ENCODE measurements around the gene CAMKMT.

CAMKMT gene

GRCh38 chr2:44780406-44780805 is 418.7 kb downstream of the CAMKMT start:
- Mint-ChIP-seq H3K4me3 (no peak overlapping the region), H3K9me3 (no peaks in the 10 kb centered on the region), H3K36me3 (ENCODE audit: insufficient read depth) (no peaks in the 10 kb centered on the region), H3K27me3 (no peaks in the 10 kb centered on the region), H3K4me1 (no peaks in the 10 kb centered on the region), H3K27ac (ENCODE audit: low read depth) (no peak overlapping the region)
- no peak for ATAC-seq (replicated peaks; ENCODE audit: extremely low read depth, poor library complexity, severe bottlenecking)
- DNase-seq (ENCODE audit: low spot score in 2 of 2): no peak

GRCh38 chr2:44785433-44785832 is 423.7 kb downstream of the CAMKMT start:
- Mint-ChIP-seq H3K4me1 (no peaks in the 10 kb centered on the region), H3K27me3 (no peaks in the 10 kb centered on the region), H3K27ac (ENCODE audit: low read depth) (no peak overlapping the region), H3K9me3 (no peaks in the 10 kb centered on the region), H3K36me3 (ENCODE audit: insufficient read depth) (no peaks in the 10 kb centered on the region), H3K4me3 (no peak overlapping the region)
- ATAC-seq (replicated peaks; ENCODE audit: extremely low read depth, poor library complexity, severe bottlenecking) (no peak), DNase-seq (ENCODE audit: low spot score in 2 of 2) (no peak)

DNA sequence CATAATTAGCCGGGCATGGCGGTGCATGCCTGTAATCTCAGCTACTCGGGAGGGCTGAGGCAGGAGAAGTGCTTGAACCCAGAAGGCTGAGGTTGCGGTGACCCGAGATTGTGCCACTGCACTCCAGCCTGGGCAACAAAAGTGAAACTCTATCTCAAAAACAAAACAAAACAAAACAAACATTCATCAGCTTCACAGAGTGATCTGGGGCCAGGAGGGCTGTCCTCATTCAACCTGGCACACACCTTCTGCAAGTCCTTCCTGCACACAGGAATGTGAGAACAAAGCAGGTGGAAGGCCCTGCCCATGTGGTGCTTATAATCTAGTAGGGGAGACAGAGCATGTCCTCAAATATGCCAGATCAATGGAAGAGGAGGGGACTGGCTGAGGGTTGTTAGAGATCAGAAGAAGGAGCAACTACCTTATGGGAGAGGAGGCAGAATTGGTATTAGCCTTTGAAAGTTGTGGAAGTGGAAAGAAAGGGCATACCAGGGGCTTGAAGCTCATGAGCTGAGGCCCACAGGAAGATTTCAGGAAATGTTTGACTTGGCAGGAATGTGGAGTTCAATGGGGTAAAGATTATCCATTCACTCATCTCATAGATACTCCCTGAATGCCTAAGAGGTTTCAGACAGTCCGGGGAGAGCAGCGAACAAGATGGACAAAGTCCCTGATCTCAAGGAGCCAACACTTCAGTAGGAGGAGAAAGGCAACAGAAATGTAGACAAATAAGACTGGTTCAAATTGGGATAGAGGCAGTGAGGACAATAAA is 424.5 kb downstream of the CAMKMT start:
- H3K36me3 Mint-ChIP-seq (ENCODE audit: insufficient read depth): no peaks in the 10 kb centered on the region
- H3K27me3 Mint-ChIP-seq: peaks cover 2% of the 10 kb centered on the region
- H3K27ac Mint-ChIP-seq (ENCODE audit: low read depth): no peak overlapping the region
- H3K4me1 Mint-ChIP-seq: no peaks in the 10 kb centered on the region
- DNase-seq (ENCODE audit: low spot score in 2 of 2): no peak
- ATAC-seq (replicated peaks; ENCODE audit: extremely low read depth, poor library complexity, severe bottlenecking): no peak
- H3K9me3 Mint-ChIP-seq: no peaks in the 10 kb centered on the region
- no peak overlapping the region for H3K4me3 Mint-ChIP-seq

GRCh38 chr2:44786817-44787214 is 425.1 kb downstream of the CAMKMT start:
- H3K4me3 Mint-ChIP-seq: no peak overlapping the region
- DNase-seq (ENCODE audit: low spot score in 2 of 2) (no peak), ATAC-seq (replicated peaks; ENCODE audit: extremely low read depth, poor library complexity, severe bottlenecking) (no peak)
- no peaks in the 10 kb centered on the region for H3K36me3 Mint-ChIP-seq (ENCODE audit: insufficient read depth)
- H3K27ac Mint-ChIP-seq (ENCODE audit: low read depth): no peak overlapping the region
- H3K4me1 Mint-ChIP-seq: no peaks in the 10 kb centered on the region
- H3K27me3 Mint-ChIP-seq: peaks cover 8% of the 10 kb centered on the region
- H3K9me3 Mint-ChIP-seq: no peaks in the 10 kb centered on the region

DNA sequence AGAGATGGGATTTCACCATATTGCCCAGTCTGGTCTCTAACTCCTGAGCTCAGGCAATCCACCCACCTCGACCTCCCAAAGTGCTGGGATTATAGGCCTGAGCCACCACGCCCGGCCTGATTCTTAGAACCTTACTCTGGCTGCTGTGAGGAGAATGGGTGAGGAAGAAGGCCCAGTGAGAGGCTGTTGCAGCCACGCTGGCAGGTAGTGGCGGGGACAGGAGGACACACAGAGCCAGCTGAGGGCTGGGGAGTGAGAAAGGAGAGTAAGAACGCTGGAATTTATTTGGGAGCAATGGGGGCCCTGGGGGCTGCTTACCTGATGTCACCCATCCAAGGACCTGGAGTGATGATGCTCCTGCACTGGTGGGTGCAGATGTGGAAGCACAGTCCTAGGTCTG is 425.9 kb downstream of the CAMKMT start:
- peaks cover 15% of the 10 kb centered on the region for H3K27me3 Mint-ChIP-seq
- no peaks in the 10 kb centered on the region for H3K36me3 Mint-ChIP-seq (ENCODE audit: insufficient read depth)
- no peaks in the 10 kb centered on the region for H3K9me3 Mint-ChIP-seq
- DNase-seq (ENCODE audit: low spot score in 2 of 2) (no peak), ATAC-seq (replicated peaks; ENCODE audit: extremely low read depth, poor library complexity, severe bottlenecking) (no peak)
- no peaks in the 10 kb centered on the region for H3K4me1 Mint-ChIP-seq
- H3K4me3 Mint-ChIP-seq: no peak overlapping the region
- no peak overlapping the region for H3K27ac Mint-ChIP-seq (ENCODE audit: low read depth)

GRCh38 chr2:44789446-44789845 is 427.7 kb downstream of the CAMKMT start:
- Mint-ChIP-seq H3K27me3 (peaks cover 26% of the 10 kb centered on the region), H3K4me1 (no peaks in the 10 kb centered on the region), H3K27ac (ENCODE audit: low read depth) (no peak overlapping the region), H3K36me3 (ENCODE audit: insufficient read depth) (no peaks in the 10 kb centered on the region), H3K4me3 (no peak overlapping the region), H3K9me3 (no peaks in the 10 kb centered on the region)
- ATAC-seq (replicated peaks; ENCODE audit: extremely low read depth, poor library complexity, severe bottlenecking): no peak
- no peak for DNase-seq (ENCODE audit: low spot score in 2 of 2)

DNA sequence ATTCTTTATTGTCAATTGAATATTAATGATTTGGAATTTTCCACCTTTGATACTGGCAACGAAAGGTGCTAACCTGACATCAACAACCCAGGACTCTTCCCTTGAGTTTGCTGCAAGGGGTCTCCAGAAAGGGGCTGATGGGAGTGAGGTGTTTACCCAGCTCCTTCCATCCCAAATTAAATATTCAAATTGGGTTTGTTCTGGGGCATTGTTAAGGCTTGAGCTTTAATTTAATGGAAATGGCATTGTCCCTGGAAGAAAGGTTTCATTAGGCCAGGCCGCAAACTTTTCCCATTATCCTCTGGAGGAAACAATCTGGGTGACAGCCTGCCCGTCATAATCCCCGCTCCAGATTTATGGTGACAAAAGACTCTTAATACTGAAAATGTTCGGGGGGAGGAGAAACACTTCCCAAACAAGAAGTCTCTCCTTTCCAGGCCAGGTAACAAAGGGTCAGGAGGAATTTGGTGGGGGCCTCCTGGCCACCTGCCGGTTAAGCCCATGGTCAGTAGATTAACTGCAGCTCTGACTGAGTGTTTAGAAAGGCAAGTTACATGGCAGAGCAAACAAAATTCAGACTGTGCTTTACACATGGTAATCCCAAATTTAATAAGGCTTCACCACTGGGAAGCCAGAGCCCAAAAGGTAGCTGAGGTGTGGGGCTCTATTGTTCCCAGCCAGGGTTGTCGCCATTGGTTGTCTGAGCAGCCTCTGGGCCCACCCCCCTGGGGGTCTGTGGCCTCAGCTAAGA is 428.4 kb downstream of the CAMKMT start:
- no peak for DNase-seq (ENCODE audit: low spot score in 2 of 2)
- Mint-ChIP-seq H3K4me1 (no peaks in the 10 kb centered on the region), H3K27me3 (peaks cover 26% of the 10 kb centered on the region), H3K9me3 (no peaks in the 10 kb centered on the region), H3K36me3 (ENCODE audit: insufficient read depth) (no peaks in the 10 kb centered on the region), H3K4me3 (no peak overlapping the region), H3K27ac (ENCODE audit: low read depth) (no peak overlapping the region)
- ATAC-seq (replicated peaks; ENCODE audit: extremely low read depth, poor library complexity, severe bottlenecking): no peak

DNA sequence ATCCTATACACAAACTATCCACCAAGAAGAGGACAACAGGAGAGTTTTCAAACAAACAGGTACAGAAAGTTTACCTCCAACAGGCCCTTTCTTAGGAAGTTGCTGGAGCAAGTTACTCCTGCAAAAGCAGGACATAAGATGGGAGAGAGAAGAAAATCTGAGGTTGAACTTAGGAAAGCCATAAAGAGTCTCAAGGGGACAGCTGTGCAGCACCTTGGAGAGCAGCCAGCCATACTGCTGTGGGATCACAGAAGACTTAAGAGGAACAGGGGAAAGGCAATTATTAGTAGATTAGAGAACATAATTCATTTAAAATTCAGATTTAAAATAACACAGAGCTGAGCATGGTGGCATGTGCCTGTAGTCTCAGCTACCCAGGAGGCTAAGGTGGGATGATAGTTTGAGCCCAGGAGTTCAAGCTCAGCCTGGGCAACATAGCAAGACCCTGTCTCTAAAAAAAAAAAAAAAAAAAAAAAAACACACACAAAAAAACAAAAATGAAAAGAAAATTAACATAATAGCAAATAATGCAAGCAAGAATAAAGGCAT is 431.6 kb downstream of the CAMKMT start:
- no peaks in the 10 kb centered on the region for H3K9me3 Mint-ChIP-seq
- no peaks in the 10 kb centered on the region for H3K4me1 Mint-ChIP-seq
- H3K36me3 Mint-ChIP-seq (ENCODE audit: insufficient read depth): no peaks in the 10 kb centered on the region
- H3K27me3 Mint-ChIP-seq: peaks cover 44% of the 10 kb centered on the region
- ATAC-seq (replicated peaks; ENCODE audit: extremely low read depth, poor library complexity, severe bottlenecking) (no peak), DNase-seq (ENCODE audit: low spot score in 2 of 2) (no peak)
- no peak overlapping the region for H3K27ac Mint-ChIP-seq (ENCODE audit: low read depth)
- H3K4me3 Mint-ChIP-seq: no peak overlapping the region

GRCh38 chr2:44796771-44797170 is 435.0 kb downstream of the CAMKMT start:
- DNase-seq (ENCODE audit: low spot score in 2 of 2) (no peak), ATAC-seq (replicated peaks; ENCODE audit: extremely low read depth, poor library complexity, severe bottlenecking) (no peak)
- no peaks in the 10 kb centered on the region for H3K36me3 Mint-ChIP-seq (ENCODE audit: insufficient read depth)
- H3K9me3 Mint-ChIP-seq: no peaks in the 10 kb centered on the region
- H3K27me3 Mint-ChIP-seq: peaks cover 68% of the 10 kb centered on the region
- H3K4me3 Mint-ChIP-seq: no peak overlapping the region
- H3K4me1 Mint-ChIP-seq: no peaks in the 10 kb centered on the region
- no peak overlapping the region for H3K27ac Mint-ChIP-seq (ENCODE audit: low read depth)

GRCh38 chr2:44798139-44798659 is 436.5 kb downstream of the CAMKMT start:
- Mint-ChIP-seq H3K36me3 (ENCODE audit: insufficient read depth) (no peaks in the 10 kb centered on the region), H3K4me1 (no peaks in the 10 kb centered on the region), H3K27me3 (peaks cover 64% of the 10 kb centered on the region), H3K4me3 (no peak overlapping the region), H3K9me3 (no peaks in the 10 kb centered on the region), H3K27ac (ENCODE audit: low read depth) (peak overlapping the region; percentile 27)
- DNase-seq (ENCODE audit: low spot score in 2 of 2): no peak
- ATAC-seq (replicated peaks; ENCODE audit: extremely low read depth, poor library complexity, severe bottlenecking): no peak

DNA sequence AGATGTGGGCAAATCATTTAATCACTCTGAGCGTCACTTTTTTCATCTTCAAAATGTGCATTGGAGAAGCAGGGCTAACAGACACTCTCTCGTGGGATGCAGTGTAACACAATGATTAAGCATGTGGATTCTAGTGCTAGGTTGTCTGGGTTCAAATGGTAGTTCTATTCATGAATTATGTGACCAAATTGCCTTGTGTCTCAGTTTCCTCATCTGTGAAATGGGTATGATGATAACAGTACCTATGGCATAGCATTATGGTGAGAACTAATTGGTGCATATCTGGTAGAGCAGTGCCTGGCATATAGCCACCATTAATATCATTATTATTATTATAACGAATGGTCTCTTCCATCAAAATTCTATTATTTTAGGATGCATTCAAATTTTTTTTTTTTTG is 437.4 kb downstream of the CAMKMT start:
- H3K4me3 Mint-ChIP-seq: no peak overlapping the region
- no peaks in the 10 kb centered on the region for H3K36me3 Mint-ChIP-seq (ENCODE audit: insufficient read depth)
- peaks cover 67% of the 10 kb centered on the region for H3K27me3 Mint-ChIP-seq
- DNase-seq (ENCODE audit: low spot score in 2 of 2): no peak
- no peak overlapping the region for H3K27ac Mint-ChIP-seq (ENCODE audit: low read depth)
- H3K4me1 Mint-ChIP-seq: no peaks in the 10 kb centered on the region
- no peak for ATAC-seq (replicated peaks; ENCODE audit: extremely low read depth, poor library complexity, severe bottlenecking)
- H3K9me3 Mint-ChIP-seq: no peaks in the 10 kb centered on the region

- Mint-ChIP-seq H3K36me3 (ENCODE audit: insufficient read depth) (no peaks in the 10 kb centered on the region), H3K9me3 (no peaks in the 10 kb centered on the region), H3K4me1 (no peaks in the 10 kb centered on the region), H3K27me3 (peaks cover 74% of the 10 kb centered on the region), H3K4me3 (no peak overlapping the region), H3K27ac (ENCODE audit: low read depth) (no peak overlapping the region)
- no peak for ATAC-seq (replicated peaks; ENCODE audit: extremely low read depth, poor library complexity, severe bottlenecking)
- DNase-seq (ENCODE audit: low spot score in 2 of 2): no peak
Observed at GRCh38 chr2:44799754-44800153, 438.0 kb downstream of the CAMKMT start.

All from central memory CD8-positive, alpha-beta T cell (primary cell).